Liver (tissue), 9 donors: ENCODE data around the gene CABP5. TPM values are rescaled to one million over a fixed set of nuclear protein-coding genes. Genes with fewer than 3 reads are reported as not detected.
"Not testable (repeated sequence)": the region's sequence is repeated elsewhere in the genome, so short reads cannot be mapped to it uniquely, and the experiment has no call there.

Source experiments
- DNase-seq: peaks from one replicate; pipeline ENCODE4 v3.0.0-alpha.2; 2017; ENCODE audit warnings: low spot score
- H3K27ac ChIP-seq, 2 donors: one replicate each; pipeline ENCODE4 v1.7.0; 2013; ENCODE audit warnings: inconsistent platforms in 2 of 2, low read length in 2 of 2, control low read depth in 1 of 2, low read depth in 1 of 2, mild to moderate bottlenecking in 1 of 2
- H3K27me3 ChIP-seq, 4 donors: one replicate each; pipeline versions ENCODE4 v1.6.1 to v1.7.0; 2013; ENCODE audit warnings: low read length in 3 of 4, inconsistent platforms in 1 of 4, mild to moderate bottlenecking in 1 of 4, moderate library complexity in 1 of 4; ENCODE audit not compliant: control insufficient read depth in 4 of 4, insufficient read depth in 4 of 4
- H3K36me3 ChIP-seq, 4 donors: one replicate each; pipeline versions ENCODE4 v1.6.1 to v1.7.0; 2013; ENCODE audit warnings: low read length in 3 of 4, mild to moderate bottlenecking in 3 of 4, low read depth in 1 of 4, moderate library complexity in 1 of 4; ENCODE audit not compliant: control insufficient read depth in 4 of 4, insufficient read depth in 3 of 4
- H3K4me1 ChIP-seq, 4 donors: one replicate each; pipeline versions ENCODE4 v1.6.1 to v1.7.0; 2013; ENCODE audit warnings: low read length in 3 of 4, mild to moderate bottlenecking in 3 of 4, moderate library complexity in 1 of 4; ENCODE audit not compliant: control insufficient read depth in 4 of 4, insufficient read depth in 4 of 4
- H3K4me3 ChIP-seq, 3 donors: one replicate each; pipeline versions ENCODE4 v1.6.1 to v1.7.0; 2013; ENCODE audit warnings: low read length in 3 of 3, control low read depth in 1 of 3, low read depth in 1 of 3, mild to moderate bottlenecking in 1 of 3
- H3K9ac ChIP-seq, 2 donors: one replicate each; pipeline ENCODE4 v1.7.0; 2013; ENCODE audit warnings: low read length in 2 of 2, mild to moderate bottlenecking in 2 of 2, moderate library complexity in 2 of 2, control low read depth in 1 of 2, low read depth in 1 of 2
- H3K9me3 ChIP-seq, 4 donors: one replicate each; pipeline versions ENCODE4 v1.6.1 to v1.7.0; 2013; ENCODE audit warnings: low read length in 3 of 4; ENCODE audit not compliant: control insufficient read depth in 4 of 4
- ATF3 ChIP-seq: IDR thresholded peaks from 2 replicates; pipeline ENCODE4 v1.6.1; 2016; ENCODE audit warnings: antibody characterized with exemption
- EGR1 ChIP-seq, 2 donors: IDR thresholded peaks; 2 replicates each; pipeline ENCODE4 v1.6.1; 2016 to 2018; ENCODE audit warnings: antibody characterized with exemption in 2 of 2, low read depth in 2 of 2
- FOXA1 ChIP-seq: IDR thresholded peaks from 2 replicates; pipeline ENCODE4 v1.6.1; 2016; ENCODE audit warnings: antibody characterized with exemption
- FOXA2 ChIP-seq: IDR thresholded peaks from 2 replicates; pipeline ENCODE4 v1.6.1; 2016; ENCODE audit warnings: antibody characterized with exemption
- GABPA ChIP-seq, 2 donors: IDR thresholded peaks in 1 of 2; conservative IDR thresholded peaks in 1 of 2; 2 replicates each; pipeline ENCODE4 v1.6.1; 2016; ENCODE audit warnings: antibody characterized with exemption in 2 of 2, mild to moderate bottlenecking in 1 of 2, moderate library complexity in 1 of 2
- HNF4A ChIP-seq, 2 donors: conservative IDR thresholded peaks; 2 replicates each; pipeline ENCODE4 v1.6.1; 2016; ENCODE audit warnings: antibody characterized with exemption in 2 of 2, mild to moderate bottlenecking in 2 of 2
- HNF4G ChIP-seq: IDR thresholded peaks from 2 replicates; pipeline ENCODE4 v1.6.1; 2016; ENCODE audit warnings: antibody characterized with exemption
- JUND ChIP-seq, 2 donors: IDR thresholded peaks; 2 replicates each; pipeline ENCODE4 v1.6.1; 2016; ENCODE audit warnings: antibody characterized with exemption in 2 of 2
- MAX ChIP-seq: IDR thresholded peaks from 2 replicates; pipeline ENCODE4 v1.6.1; 2016; ENCODE audit warnings: antibody characterized with exemption
- NR2F2 ChIP-seq: IDR thresholded peaks from 2 replicates; pipeline ENCODE4 v1.6.1; 2016; ENCODE audit warnings: antibody characterized with exemption
- RAD21 ChIP-seq, 2 donors: IDR thresholded peaks; 2 replicates each; pipeline ENCODE4 v1.6.1; 2016; ENCODE audit warnings: antibody characterized with exemption in 2 of 2, mild to moderate bottlenecking in 2 of 2
- RXRA ChIP-seq, 2 donors: IDR thresholded peaks; 2 replicates each; pipeline ENCODE4 v1.6.1; 2017 to 2018; ENCODE audit warnings: antibody characterized with exemption in 2 of 2, mild to moderate bottlenecking in 1 of 2
- SP1 ChIP-seq: IDR thresholded peaks from 2 replicates; pipeline ENCODE4 v1.6.1; 2018; ENCODE audit warnings: antibody characterized with exemption, mild to moderate bottlenecking
- TAF1 ChIP-seq: conservative IDR thresholded peaks from 2 replicates; pipeline ENCODE4 v1.6.1; 2016; ENCODE audit warnings: antibody characterized with exemption, mild to moderate bottlenecking
- YY1 ChIP-seq: IDR thresholded peaks from 2 replicates; pipeline ENCODE4 v1.6.1; 2016; ENCODE audit warnings: antibody characterized with exemption, mild to moderate bottlenecking
- WGBS: extraction: QIAGEN DNeasy Blood & Tissue Kit; methylation state at CpG from one replicate; pipeline ENCODE4 v1.1.7; 2013; 5-methylcytosine and 5-hydroxymethylcytosine counted together
- polyA plus RNA-seq, 2 donors: library from polyadenylated mRNA; stranded (reverse) in 1 of 2; unstranded in 1 of 2; fragments of 200-250 nt in 1 of 2; fragments of >200 nt in 1 of 2; fragmentation: Nextera tagmentation in 1 of 2; extraction: Ambion mirVana in 1 of 2; gene quantifications; one replicate each; pipeline versions ENCODE4 v1.2.1 to v1.2.3, GENCODE V29; 2013 to 2015
- total RNA-seq, 2 donors: library from RNA; depleted of rRNA; stranded (reverse); fragments of >200 nt; gene quantifications; one replicate each; pipeline ENCODE4 v1.2.3, GENCODE V29; 2014
- TF ChIP-seq, protein P1 (sequence below): fragments of 150-350 bp; IDR thresholded peaks from 2 replicates; pipeline ENCODE4 v1.5.1; 2017; ENCODE audit warnings: improper control_type of control experiment, low read depth, low read length; ENCODE audit not compliant: missing input control
- TF ChIP-seq, protein P2 (sequence below): IDR thresholded peaks from 2 replicates; pipeline ENCODE4 v1.6.1; 2016; ENCODE audit warnings: antibody characterized with exemption
- TF ChIP-seq, protein P3 (sequence below): IDR thresholded peaks from 2 replicates; pipeline ENCODE4 v1.6.1; 2016; ENCODE audit warnings: antibody characterized with exemption, mild to moderate bottlenecking
- donor health status: healthy.
- donor health status: healthy.
- donor health status: healthy.
- donor health status: healthy.
- donor health status: healthy.

The CABP5 gene
- total and polyA plus RNA-seq, 4 donors = not detected

GRCh38 chr19:48090281-48090802, 46.5 kb upstream of the CABP5 start:
- H3K9ac ChIP-seq = no peak overlapping the region
- no peak for DNase-seq
- 74% methylated on average over 5 of the region's 5 CpGs for WGBS
- no peak overlapping the region for H3K27ac ChIP-seq
- H3K9me3 ChIP-seq = no peaks in the 10 kb centered on the region
- no peak for TF ChIP-seq ATF3
- TF ChIP-seq, protein P1, sequence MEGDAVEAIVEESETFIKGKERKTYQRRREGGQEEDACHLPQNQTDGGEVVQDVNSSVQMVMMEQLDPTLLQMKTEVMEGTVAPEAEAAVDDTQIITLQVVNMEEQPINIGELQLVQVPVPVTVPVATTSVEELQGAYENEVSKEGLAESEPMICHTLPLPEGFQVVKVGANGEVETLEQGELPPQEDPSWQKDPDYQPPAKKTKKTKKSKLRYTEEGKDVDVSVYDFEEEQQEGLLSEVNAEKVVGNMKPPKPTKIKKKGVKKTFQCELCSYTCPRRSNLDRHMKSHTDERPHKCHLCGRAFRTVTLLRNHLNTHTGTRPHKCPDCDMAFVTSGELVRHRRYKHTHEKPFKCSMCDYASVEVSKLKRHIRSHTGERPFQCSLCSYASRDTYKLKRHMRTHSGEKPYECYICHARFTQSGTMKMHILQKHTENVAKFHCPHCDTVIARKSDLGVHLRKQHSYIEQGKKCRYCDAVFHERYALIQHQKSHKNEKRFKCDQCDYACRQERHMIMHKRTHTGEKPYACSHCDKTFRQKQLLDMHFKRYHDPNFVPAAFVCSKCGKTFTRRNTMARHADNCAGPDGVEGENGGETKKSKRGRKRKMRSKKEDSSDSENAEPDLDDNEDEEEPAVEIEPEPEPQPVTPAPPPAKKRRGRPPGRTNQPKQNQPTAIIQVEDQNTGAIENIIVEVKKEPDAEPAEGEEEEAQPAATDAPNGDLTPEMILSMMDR = no peak
- TF ChIP-seq, protein P2, sequence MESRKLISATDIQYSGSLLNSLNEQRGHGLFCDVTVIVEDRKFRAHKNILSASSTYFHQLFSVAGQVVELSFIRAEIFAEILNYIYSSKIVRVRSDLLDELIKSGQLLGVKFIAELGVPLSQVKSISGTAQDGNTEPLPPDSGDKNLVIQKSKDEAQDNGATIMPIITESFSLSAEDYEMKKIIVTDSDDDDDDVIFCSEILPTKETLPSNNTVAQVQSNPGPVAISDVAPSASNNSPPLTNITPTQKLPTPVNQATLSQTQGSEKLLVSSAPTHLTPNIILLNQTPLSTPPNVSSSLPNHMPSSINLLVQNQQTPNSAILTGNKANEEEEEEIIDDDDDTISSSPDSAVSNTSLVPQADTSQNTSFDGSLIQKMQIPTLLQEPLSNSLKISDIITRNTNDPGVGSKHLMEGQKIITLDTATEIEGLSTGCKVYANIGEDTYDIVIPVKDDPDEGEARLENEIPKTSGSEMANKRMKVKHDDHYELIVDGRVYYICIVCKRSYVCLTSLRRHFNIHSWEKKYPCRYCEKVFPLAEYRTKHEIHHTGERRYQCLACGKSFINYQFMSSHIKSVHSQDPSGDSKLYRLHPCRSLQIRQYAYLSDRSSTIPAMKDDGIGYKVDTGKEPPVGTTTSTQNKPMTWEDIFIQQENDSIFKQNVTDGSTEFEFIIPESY = no peak
- TF ChIP-seq RXRA (IDR thresholded peaks at IDR 0.05) = no peak
- TF ChIP-seq SP1 = no peak
- TF ChIP-seq, protein P3, sequence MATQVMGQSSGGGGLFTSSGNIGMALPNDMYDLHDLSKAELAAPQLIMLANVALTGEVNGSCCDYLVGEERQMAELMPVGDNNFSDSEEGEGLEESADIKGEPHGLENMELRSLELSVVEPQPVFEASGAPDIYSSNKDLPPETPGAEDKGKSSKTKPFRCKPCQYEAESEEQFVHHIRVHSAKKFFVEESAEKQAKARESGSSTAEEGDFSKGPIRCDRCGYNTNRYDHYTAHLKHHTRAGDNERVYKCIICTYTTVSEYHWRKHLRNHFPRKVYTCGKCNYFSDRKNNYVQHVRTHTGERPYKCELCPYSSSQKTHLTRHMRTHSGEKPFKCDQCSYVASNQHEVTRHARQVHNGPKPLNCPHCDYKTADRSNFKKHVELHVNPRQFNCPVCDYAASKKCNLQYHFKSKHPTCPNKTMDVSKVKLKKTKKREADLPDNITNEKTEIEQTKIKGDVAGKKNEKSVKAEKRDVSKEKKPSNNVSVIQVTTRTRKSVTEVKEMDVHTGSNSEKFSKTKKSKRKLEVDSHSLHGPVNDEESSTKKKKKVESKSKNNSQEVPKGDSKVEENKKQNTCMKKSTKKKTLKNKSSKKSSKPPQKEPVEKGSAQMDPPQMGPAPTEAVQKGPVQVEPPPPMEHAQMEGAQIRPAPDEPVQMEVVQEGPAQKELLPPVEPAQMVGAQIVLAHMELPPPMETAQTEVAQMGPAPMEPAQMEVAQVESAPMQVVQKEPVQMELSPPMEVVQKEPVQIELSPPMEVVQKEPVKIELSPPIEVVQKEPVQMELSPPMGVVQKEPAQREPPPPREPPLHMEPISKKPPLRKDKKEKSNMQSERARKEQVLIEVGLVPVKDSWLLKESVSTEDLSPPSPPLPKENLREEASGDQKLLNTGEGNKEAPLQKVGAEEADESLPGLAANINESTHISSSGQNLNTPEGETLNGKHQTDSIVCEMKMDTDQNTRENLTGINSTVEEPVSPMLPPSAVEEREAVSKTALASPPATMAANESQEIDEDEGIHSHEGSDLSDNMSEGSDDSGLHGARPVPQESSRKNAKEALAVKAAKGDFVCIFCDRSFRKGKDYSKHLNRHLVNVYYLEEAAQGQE = no peak
- no peak for TF ChIP-seq GABPA (IDR thresholded peaks at IDR 0.05 in 1 of 2, conservative IDR thresholded peaks at IDR 0.05 in 1 of 2)
- TF ChIP-seq RAD21 (IDR thresholded peaks at IDR 0.05) = no peak
- no peak for TF ChIP-seq YY1
- TF ChIP-seq EGR1 (IDR thresholded peaks at IDR 0.05; ENCODE audit: low read depth in 2 of 2) = no peak
- TF ChIP-seq FOXA2 = no peak
- no peak for TF ChIP-seq HNF4G
- TF ChIP-seq TAF1 = no peak
- TF ChIP-seq NR2F2 = no peak
- TF ChIP-seq HNF4A (conservative IDR thresholded peaks at IDR 0.05) = no peak
- TF ChIP-seq MAX = no peak
- no peak for TF ChIP-seq FOXA1
- no peak for TF ChIP-seq JUND (IDR thresholded peaks at IDR 0.05)
- no peaks in the 10 kb centered on the region for H3K4me1 ChIP-seq
- no peaks in the 10 kb centered on the region for H3K27me3 ChIP-seq
- H3K4me3 ChIP-seq = no peak overlapping the region
- H3K36me3 ChIP-seq = peaks cover 0 to 20% (median 11%) of the 10 kb centered on the region in 4 donors

- not testable (repeated sequence) for H3K9ac ChIP-seq
These were observed 45.1 kb upstream of the CABP5 start for GRCh38 chr19:48088991-48089390.

More at GRCh38 chr19:48088991-48089390, 45.1 kb upstream of the CABP5 start:
- H3K27me3 ChIP-seq, H3K27ac ChIP-seq, H3K36me3 ChIP-seq, DNase-seq, H3K9me3 ChIP-seq, H3K4me1 ChIP-seq, H3K4me3 ChIP-seq: not testable (repeated sequence)
- WGBS = 97% methylated on average over 6 of the region's 6 CpGs
